ENCODE results near the gene KLF16. TPM values are rescaled to one million over a fixed set of nuclear protein-coding genes. Genes with fewer than 3 reads are reported as not detected.

Gene KLF16
- total RNA-seq, 4 donors from 2014 or later, result 4.6 to 8.4 (median 7.0) TPM

GRCh38 chr19:1871140-1871597 is 7.8 kb upstream of the KLF16 start:
- Histone ChIP-seq H3K9me3 (no peaks in the 10 kb centered on the region), H3K27ac (no peak overlapping the region), H3K4me1 (peaks cover 5 to 47% (median 19%) of the 10 kb centered on the region in 4 donors), H3K4me3 (no peak overlapping the region), H3K36me3 (peaks cover 0 to 30% (median 0%) of the 10 kb centered on the region in 3 donors), H3K27me3 (no peaks in the 10 kb centered on the region)
- WGBS, 2 donors, result 85 to 86% methylated on average over 9 to 15 of the region's 15 CpGs
- TF ChIP-seq CTCF (IDR thresholded peaks at IDR 0.05), result no peak
- TF ChIP-seq EP300 (IDR thresholded peaks at IDR 0.05), result no peak
- TF ChIP-seq POLR2A (IDR thresholded peaks at IDR 0.05), result no peak
- no peak for DNase-seq (ENCODE audit: low spot score in 2 of 2)

GRCh38 chr19:1868971-1869370 is 5.6 kb upstream of the KLF16 start:
- no peak overlapping the region for H3K27ac ChIP-seq
- WGBS, 2 donors, result 87 to 88% methylated on average over 7 of the region's 7 CpGs
- TF ChIP-seq CTCF (IDR thresholded peaks at IDR 0.05) (no peak), POLR2A (IDR thresholded peaks at IDR 0.05) (no peak), EP300 (IDR thresholded peaks at IDR 0.05) (no peak)
- no peak overlapping the region for H3K4me3 ChIP-seq
- no peaks in the 10 kb centered on the region for H3K27me3 ChIP-seq
- DNase-seq (ENCODE audit: low spot score in 2 of 2), result no peak
- H3K36me3 ChIP-seq, result peaks cover 0 to 30% (median 0%) of the 10 kb centered on the region in 3 donors
- H3K9me3 ChIP-seq, result no peaks in the 10 kb centered on the region
- peaks cover 5 to 45% (median 19%) of the 10 kb centered on the region in 4 donors for H3K4me1 ChIP-seq

- Histone ChIP-seq H3K4me1 (peaks cover 0 to 31% (median 9%) of the 10 kb centered on the region in 4 donors), H3K36me3 (peaks cover 0 to 24% (median 0%) of the 10 kb centered on the region in 3 donors), H3K27me3 (no peaks in the 10 kb centered on the region), H3K4me3 (no peak overlapping the region), H3K27ac (no peak overlapping the region), H3K9me3 (no peaks in the 10 kb centered on the region)
- no peak for DNase-seq (ENCODE audit: low spot score in 2 of 2)
- TF ChIP-seq CTCF (IDR thresholded peaks at IDR 0.05), result no peak
- TF ChIP-seq EP300 (IDR thresholded peaks at IDR 0.05), result no peak
- no peak for TF ChIP-seq POLR2A (IDR thresholded peaks at IDR 0.05)
- 91 to 92% methylated on average over 9 of the region's 9 CpGs for WGBS, 2 donors
Observed at GRCh38 chr19:1867349-1867724, 4.0 kb upstream of the KLF16 start.

GRCh38 chr19:1866693-1867348 is 3.4 kb upstream of the KLF16 start:
- TF ChIP-seq EP300 (IDR thresholded peaks at IDR 0.05) (no peak), POLR2A (IDR thresholded peaks at IDR 0.05) (no peak), CTCF (IDR thresholded peaks at IDR 0.05) (no peak)
- H3K9me3 ChIP-seq, result no peaks in the 10 kb centered on the region
- H3K4me3 ChIP-seq, result no peak overlapping the region
- 78 to 87% methylated on average over 8 of the region's 8 CpGs for WGBS, 2 donors
- H3K27me3 ChIP-seq, result no peaks in the 10 kb centered on the region
- DNase-seq (ENCODE audit: low spot score in 2 of 2), result no peak
- H3K36me3 ChIP-seq, result peaks cover 0 to 20% (median 0%) of the 10 kb centered on the region in 3 donors
- peaks cover 0 to 32% (median 14%) of the 10 kb centered on the region in 4 donors for H3K4me1 ChIP-seq
- H3K27ac ChIP-seq, result no peak overlapping the region

- H3K27ac ChIP-seq, result peak overlapping the region; percentile 81 to 94 (median 90)
- H3K9me3 ChIP-seq, result no peaks in the 10 kb centered on the region
- DNase-seq (ENCODE audit: low spot score in 2 of 2), result no peak
- no peaks in the 10 kb centered on the region for H3K27me3 ChIP-seq
- peaks cover 0 to 6% (median 0%) of the 10 kb centered on the region in 3 donors for H3K36me3 ChIP-seq
- WGBS, 2 donors, result 82 to 83% methylated on average over 11 to 17 of the region's 17 CpGs
- peak overlapping the region in 3 of 4 donors; percentile 59 to 90 (median 70) for H3K4me3 ChIP-seq
- TF ChIP-seq POLR2A (IDR thresholded peaks at IDR 0.05), result no peak
- TF ChIP-seq EP300 (IDR thresholded peaks at IDR 0.05), result no peak
- no peak for TF ChIP-seq CTCF (IDR thresholded peaks at IDR 0.05)
- H3K4me1 ChIP-seq, result peaks cover 0 to 34% (median 28%) of the 10 kb centered on the region in 4 donors
Observed at GRCh38 chr19:1865172-1866010, 2.0 kb upstream of the KLF16 start.

Data from tibial nerve (tissue), 4 donors.